WTC11 (cell line): ENCODE data around the gene MCM5. TPM values are rescaled to one million over a fixed set of nuclear protein-coding genes. Genes with fewer than 3 reads are reported as not detected.

Source experiments
- ATAC-seq: fragments of 200-7000 bp; cut with Tn5 transposase; 2 replicates; pipeline ENCODE4 v1.10.0; 2021; ENCODE audit warnings: mild to moderate bottlenecking, moderate library complexity
- CTCF ChIA-PET: fragments of 300-600 bp; sonication (Branson Sonifier 250); formaldehyde crosslinking; loops from one replicate; lab custom pipeline; 2021; ENCODE audit warnings: antibody characterized with exemption; lab: Charles Lee
- POLR2A ChIA-PET: fragments of 350-600 bp; sonication (Branson Sonifier 250); formaldehyde crosslinking; loops from one replicate; lab custom pipeline; 2021; ENCODE audit warnings: antibody characterized with exemption; lab: Charles Lee
- DNase-seq: peaks from one replicate; pipeline ENCODE4 v3.0.0; 2021; ENCODE audit warnings: low spot score
- H3K27ac Mint-ChIP-seq: 2 replicates; pipeline ENCODE4 v1.8.0; 2021; ENCODE audit warnings: mixed read lengths
- H3K27me3 Mint-ChIP-seq: 2 replicates; pipeline ENCODE4 v1.8.0; 2021; ENCODE audit warnings: low read depth, mild to moderate bottlenecking, moderate library complexity, mixed read lengths
- H3K36me3 Mint-ChIP-seq: 2 replicates; pipeline ENCODE4 v1.8.0; 2021; ENCODE audit warnings: mixed read lengths
- H3K4me1 Mint-ChIP-seq: 2 replicates; pipeline ENCODE4 v1.8.0; 2022; ENCODE audit warnings: mixed read lengths
- H3K4me3 Mint-ChIP-seq: 2 replicates; pipeline ENCODE4 v1.8.0; 2021; ENCODE audit warnings: mild to moderate bottlenecking, moderate library complexity, mixed read lengths
- H3K9me3 Mint-ChIP-seq: 2 replicates; pipeline ENCODE4 v1.8.0; 2021; ENCODE audit warnings: mixed read lengths
- ATF6 ChIP-seq: sonication (generic); formaldehyde crosslinking; IDR thresholded peaks from 2 replicates; pipeline ENCODE4 v1.8.1; 2023; ENCODE audit warnings: mild to moderate bottlenecking, missing genetic modification reagents
- CREM ChIP-seq: sonication (generic); formaldehyde crosslinking; IDR thresholded peaks from 2 replicates; pipeline ENCODE4 v1.8.1; 2022; ENCODE audit warnings: mild to moderate bottlenecking, missing genetic modification reagents, moderate library complexity
- GRHL2 ChIP-seq: fragments of 250-450 bp; sonication (Bioruptor Pico); IDR thresholded peaks from 2 replicates; pipeline ENCODE4 v1.8.0; 2022; ENCODE audit warnings: mild to moderate bottlenecking, moderate library complexity; ENCODE audit not compliant: insufficient replicate concordance, severe bottlenecking
- HMGA2 ChIP-seq: fragments of 250-450 bp; sonication (Bioruptor Pico); IDR thresholded peaks from 2 replicates; pipeline ENCODE4 v1.4.0; 2021; ENCODE audit warnings: mild to moderate bottlenecking, moderate library complexity
- KAT7 ChIP-seq: sonication (generic); formaldehyde crosslinking; IDR thresholded peaks from 2 replicates; pipeline ENCODE4 v1.8.1; 2023; ENCODE audit warnings: missing genetic modification reagents, mild to moderate bottlenecking, borderline replicate concordance
- NFYB ChIP-seq: sonication (generic); formaldehyde crosslinking; conservative IDR thresholded peaks from 2 replicates; pipeline ENCODE4 v1.8.0; 2022; ENCODE audit warnings: low read depth, missing genetic modification reagents
- NR3C1 ChIP-seq: sonication (generic); formaldehyde crosslinking; conservative IDR thresholded peaks from 2 replicates; pipeline ENCODE4 v1.8.1; 2023; ENCODE audit warnings: low read depth, mild to moderate bottlenecking, missing genetic modification reagents
- PREB ChIP-seq: sonication (generic); formaldehyde crosslinking; IDR thresholded peaks from 2 replicates; pipeline ENCODE4 v1.8.1; 2022; ENCODE audit warnings: mild to moderate bottlenecking, missing genetic modification reagents, moderate library complexity, borderline replicate concordance
- PRRX2 ChIP-seq: fragments of 250-450 bp; sonication (Bioruptor Pico); IDR thresholded peaks from 2 replicates; pipeline ENCODE4 v1.8.0; 2021; ENCODE audit warnings: mild to moderate bottlenecking
- SMAD4 ChIP-seq: sonication (generic); formaldehyde crosslinking; IDR thresholded peaks from 2 replicates; pipeline ENCODE4 v1.8.0; 2022; ENCODE audit warnings: mild to moderate bottlenecking, missing genetic modification reagents
- ZNF317 ChIP-seq: sonication (generic); formaldehyde crosslinking; IDR thresholded peaks from 2 replicates; pipeline ENCODE4 v1.8.1; 2023; ENCODE audit warnings: low read depth, mild to moderate bottlenecking, moderate library complexity, missing genetic modification reagents, borderline replicate concordance
- ZNF396 ChIP-seq: fragments of 250-450 bp; sonication (Bioruptor Pico); IDR thresholded peaks from 2 replicates; pipeline ENCODE4 v1.8.0; 2021; ENCODE audit warnings: mild to moderate bottlenecking, moderate library complexity, borderline replicate concordance
- ZNF416 ChIP-seq: fragments of 250-450 bp; sonication (Bioruptor Pico); IDR thresholded peaks from 2 replicates; pipeline ENCODE4 v1.9.0; 2021; ENCODE audit warnings: mild to moderate bottlenecking, inconsistent platforms
- ZNF671 ChIP-seq: fragments of 250-450 bp; sonication (Bioruptor Pico); IDR thresholded peaks from 2 replicates; pipeline ENCODE4 v1.8.0; 2021; ENCODE audit warnings: mild to moderate bottlenecking
- ZSCAN18 ChIP-seq: fragments of 250-450 bp; sonication (Bioruptor Pico); IDR thresholded peaks from 2 replicates; pipeline ENCODE4 v2.1.2; 2022; ENCODE audit warnings: mild to moderate bottlenecking, moderate library complexity
- total RNA-seq: library from RNA; stranded (reverse); gene quantifications from 3 replicates; pipeline ENCODE4 v1.2.3, GENCODE V29; 2021
- TF ChIP-seq, protein P1 (sequence below): sonication (generic); formaldehyde crosslinking; IDR thresholded peaks from 2 replicates; pipeline ENCODE4 v1.8.1; 2023; ENCODE audit warnings: mild to moderate bottlenecking, missing genetic modification reagents, moderate library complexity
- TF ChIP-seq, protein P2 (sequence below): fragments of 250-450 bp; sonication (Bioruptor Pico); IDR thresholded peaks from 2 replicates; pipeline ENCODE4 v1.9.0; 2021; ENCODE audit warnings: moderate library complexity, mild to moderate bottlenecking, inconsistent platforms, borderline replicate concordance
- TF ChIP-seq, protein P3 (sequence below): sonication (generic); formaldehyde crosslinking; IDR thresholded peaks from 2 replicates; pipeline ENCODE4 v1.8.1; 2022; ENCODE audit warnings: low read depth, mild to moderate bottlenecking, moderate library complexity, missing genetic modification reagents, borderline replicate concordance

Gene MCM5
- total RNA-seq, 1 experiment from 2014 or later = 261 TPM

GRCh38 chr22:35421121-35421520 is 21.2 kb downstream of the MCM5 start:
- H3K4me1 Mint-ChIP-seq = peaks cover 17% of the 10 kb centered on the region
- no peaks in the 10 kb centered on the region for H3K27me3 Mint-ChIP-seq
- ATAC-seq (peak; percentile 68), DNase-seq (peak; percentile 42)
- no peak overlapping the region for H3K4me3 Mint-ChIP-seq
- peaks cover 79% of the 10 kb centered on the region for H3K36me3 Mint-ChIP-seq
- H3K27ac Mint-ChIP-seq = no peak overlapping the region
- POLR2A ChIA-PET = interaction anchor here (0.6 to 2.7 kb wide), 4 partner anchors 10 to 41 kb away, joined by 3 to 12 read pairs (median 4); no protein-coding TSS in a partner anchor
- no peaks in the 10 kb centered on the region for H3K9me3 Mint-ChIP-seq
- no peak for TF ChIP-seq ATF6 (CRISPR knock-in tag)
- CTCF ChIA-PET = interaction anchor here (0.6 to 2.4 kb wide), 14 partner anchors 9 to 911 kb away, joined by 3 to 13 read pairs (median 5); no protein-coding TSS in a partner anchor

DNA sequence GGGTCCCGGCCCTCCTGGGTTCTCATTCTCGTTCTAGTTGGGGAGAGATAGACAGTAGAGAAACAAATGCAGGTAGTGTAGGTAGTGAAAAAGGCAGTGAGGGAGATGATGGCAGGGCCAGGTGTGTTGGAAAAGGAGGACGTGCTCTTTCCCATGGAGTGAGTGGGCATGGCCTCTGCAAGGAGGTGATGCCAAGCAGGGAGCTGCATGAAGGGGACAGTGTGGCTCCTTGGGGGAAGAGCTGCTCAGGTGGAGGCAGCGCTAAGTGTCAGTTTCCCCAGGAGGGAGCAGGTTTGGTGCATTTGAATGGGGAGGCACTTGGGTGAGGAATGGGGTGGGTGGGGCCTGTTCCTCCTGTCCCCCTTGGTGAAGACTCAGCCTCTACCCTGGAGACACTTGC is 22.2 kb downstream of the MCM5 start:
- no peaks in the 10 kb centered on the region for H3K9me3 Mint-ChIP-seq
- CTCF ChIA-PET = interaction anchor here (2.4 kb wide), 1 partner anchor 71 kb away, joined by 7 read pairs; no protein-coding TSS in a partner anchor
- H3K27ac Mint-ChIP-seq = no peak overlapping the region
- POLR2A ChIA-PET = interaction anchor here (0.7 to 2.7 kb wide), 2 partner anchors 8 to 11 kb away, joined by 5 to 12 read pairs; no protein-coding TSS in a partner anchor
- no peak for DNase-seq
- peaks cover 26% of the 10 kb centered on the region for H3K4me1 Mint-ChIP-seq
- peaks cover 78% of the 10 kb centered on the region for H3K36me3 Mint-ChIP-seq
- no peaks in the 10 kb centered on the region for H3K27me3 Mint-ChIP-seq
- TF ChIP-seq NFYB (CRISPR knock-in tag) (no peak), ZSCAN18 (CRISPR knock-in tag) (no peak)
- no peak overlapping the region for H3K4me3 Mint-ChIP-seq
- ATAC-seq = no peak

DNA sequence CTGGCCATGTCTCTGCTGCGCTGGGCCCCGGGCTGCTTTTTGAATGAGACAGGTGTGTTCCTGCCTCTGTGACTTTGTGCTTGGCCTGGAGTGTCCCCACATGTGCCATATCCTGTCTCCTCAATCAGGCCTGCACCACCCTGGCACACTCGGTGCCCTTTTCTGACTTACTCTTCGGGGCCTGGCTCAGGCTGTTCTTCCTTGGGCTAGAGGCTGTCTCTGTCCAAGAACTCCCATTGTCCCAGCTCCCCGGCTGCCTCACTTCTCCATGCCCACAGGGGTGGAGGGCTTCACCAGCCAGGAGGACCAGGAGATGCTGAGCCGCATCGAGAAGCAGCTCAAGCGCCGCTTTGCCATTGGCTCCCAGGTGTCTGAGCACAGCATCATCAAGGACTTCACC is 23.0 kb downstream of the MCM5 start:
- CTCF ChIA-PET = interaction anchor here (1.0 kb wide), 1 partner anchor 160 kb away, joined by 4 read pairs; no protein-coding TSS in a partner anchor
- H3K4me3 Mint-ChIP-seq = no peak overlapping the region
- no peaks in the 10 kb centered on the region for H3K27me3 Mint-ChIP-seq
- no peak for ATAC-seq
- TF ChIP-seq ZNF396 (CRISPR knock-in tag) (no peak), PRRX2 (CRISPR knock-in tag) (no peak), NR3C1 (CRISPR knock-in tag) (no peak), CREM (no peak), HMGA2 (CRISPR knock-in tag) (no peak)
- TF ChIP-seq, protein P1, sequence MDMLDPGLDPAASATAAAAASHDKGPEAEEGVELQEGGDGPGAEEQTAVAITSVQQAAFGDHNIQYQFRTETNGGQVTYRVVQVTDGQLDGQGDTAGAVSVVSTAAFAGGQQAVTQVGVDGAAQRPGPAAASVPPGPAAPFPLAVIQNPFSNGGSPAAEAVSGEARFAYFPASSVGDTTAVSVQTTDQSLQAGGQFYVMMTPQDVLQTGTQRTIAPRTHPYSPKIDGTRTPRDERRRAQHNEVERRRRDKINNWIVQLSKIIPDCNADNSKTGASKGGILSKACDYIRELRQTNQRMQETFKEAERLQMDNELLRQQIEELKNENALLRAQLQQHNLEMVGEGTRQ (CRISPR knock-in tag) = no peak
- no peaks in the 10 kb centered on the region for H3K9me3 Mint-ChIP-seq
- H3K36me3 Mint-ChIP-seq = peaks cover 73% of the 10 kb centered on the region
- DNase-seq = no peak
- H3K4me1 Mint-ChIP-seq = peaks cover 26% of the 10 kb centered on the region
- POLR2A ChIA-PET = interaction anchor here (0.5 kb wide), 1 partner anchor 69 kb away, joined by 3 read pairs; no protein-coding TSS in a partner anchor
- peak overlapping the region; percentile 57; the same call in 1 of the 2 replicates for H3K27ac Mint-ChIP-seq

GRCh38 chr22:35424081-35424480 is 24.1 kb downstream of the MCM5 start:
- ChIA-PET CTCF (interaction anchor here (1.0 to 2.2 kb wide), 2 partner anchors 73 to 159 kb away, joined by 4 to 6 read pairs; no protein-coding TSS in a partner anchor), POLR2A (no interaction called here)
- Mint-ChIP-seq H3K36me3 (peaks cover 67% of the 10 kb centered on the region), H3K27me3 (no peaks in the 10 kb centered on the region), H3K27ac (no peak overlapping the region), H3K4me3 (no peak overlapping the region), H3K4me1 (peaks cover 26% of the 10 kb centered on the region), H3K9me3 (no peaks in the 10 kb centered on the region)
- ATAC-seq = no peak
- no peak for DNase-seq
- TF ChIP-seq KAT7 (CRISPR knock-in tag) (no peak), PREB (CRISPR knock-in tag) (no peak), GRHL2 (CRISPR knock-in tag) (no peak), ZNF317 (CRISPR knock-in tag) (no peak), ZNF416 (no peak), ZNF671 (CRISPR knock-in tag) (no peak), SMAD4 (no peak), ZNF396 (CRISPR knock-in tag) (no peak)
- TF ChIP-seq, protein P2, sequence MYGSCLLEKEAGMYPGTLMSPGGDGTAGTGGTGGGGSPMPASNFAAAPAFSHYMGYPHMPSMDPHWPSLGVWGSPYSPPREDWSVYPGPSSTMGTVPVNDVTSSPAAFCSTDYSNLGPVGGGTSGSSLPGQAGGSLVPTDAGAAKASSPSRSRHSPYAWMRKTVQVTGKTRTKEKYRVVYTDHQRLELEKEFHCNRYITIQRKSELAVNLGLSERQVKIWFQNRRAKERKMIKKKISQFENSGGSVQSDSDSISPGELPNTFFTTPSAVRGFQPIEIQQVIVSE (CRISPR knock-in tag) = no peak
- TF ChIP-seq, protein P3, sequence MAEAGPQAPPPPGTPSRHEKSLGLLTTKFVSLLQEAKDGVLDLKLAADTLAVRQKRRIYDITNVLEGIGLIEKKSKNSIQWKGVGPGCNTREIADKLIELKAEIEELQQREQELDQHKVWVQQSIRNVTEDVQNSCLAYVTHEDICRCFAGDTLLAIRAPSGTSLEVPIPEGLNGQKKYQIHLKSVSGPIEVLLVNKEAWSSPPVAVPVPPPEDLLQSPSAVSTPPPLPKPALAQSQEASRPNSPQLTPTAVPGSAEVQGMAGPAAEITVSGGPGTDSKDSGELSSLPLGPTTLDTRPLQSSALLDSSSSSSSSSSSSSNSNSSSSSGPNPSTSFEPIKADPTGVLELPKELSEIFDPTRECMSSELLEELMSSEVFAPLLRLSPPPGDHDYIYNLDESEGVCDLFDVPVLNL (CRISPR knock-in tag) = no peak
